Esophagus muscularis mucosa (tissue), 4 donors: Measurements from ENCODE around the gene TMEM259. TPM values are rescaled to one million over a fixed set of nuclear protein-coding genes. Genes with fewer than 3 reads are reported as not detected.
A peak's percentile ranks its signal among the peaks of the same experiment; 100 is the strongest.
"Not testable (repeated sequence)": the region's sequence is repeated elsewhere in the genome, so short reads cannot be mapped to it uniquely, and the experiment has no call there.

ENCODE experiments used
- DNase-seq: peaks from one replicate; pipeline ENCODE4 v3.0.0-alpha.2; 2017; ENCODE audit errors: extremely low spot score
- H3K27ac ChIP-seq, 4 donors: fragments of 200-600 bp; sonication (generic); replicated peaks in 1 of 4; 1 replicate in 3 of 4; 2 replicates in 1 of 4; pipeline ENCODE4 v1.5.1; 2016 to 2019; ENCODE audit warnings: mild to moderate bottlenecking in 1 of 4
- H3K27me3 ChIP-seq, 4 donors: fragments of 200-600 bp; sonication (generic); one replicate each; pipeline versions ENCODE4 v1.5.1 to v1.6.0; 2016 to 2019
- H3K36me3 ChIP-seq, 4 donors: fragments of 200-600 bp; sonication (generic); one replicate each; pipeline ENCODE4 v1.5.1; 2016 to 2019
- H3K4me1 ChIP-seq, 4 donors: fragments of 200-600 bp; sonication (generic); one replicate each; pipeline ENCODE4 v1.5.1; 2016 to 2019
- H3K4me3 ChIP-seq, 4 donors: fragments of 200-600 bp; sonication (generic); 1 replicate in 2 of 4; 2 replicates in 2 of 4; pipeline ENCODE4 v1.5.1; 2016 to 2019; ENCODE audit warnings: mild to moderate bottlenecking in 4 of 4, moderate library complexity in 1 of 4
- H3K9me3 ChIP-seq, 4 donors: fragments of 200-600 bp; sonication (generic); 1 replicate in 3 of 4; 2 replicates in 1 of 4; pipeline ENCODE4 v1.5.1; 2016 to 2019
- CTCF ChIP-seq, 3 experiments: fragments of 200-600 bp in 2 of 3; fragments of 450-650 bp in 1 of 3; sonication (generic) in 2 of 3; IDR thresholded peaks; one replicate each; pipeline ENCODE4 v1.5.1; 2017 to 2019; ENCODE audit warnings: antibody characterized with exemption in 3 of 3, mild to moderate bottlenecking in 2 of 3, moderate library complexity in 1 of 3
- EP300 ChIP-seq: sonication (generic); formaldehyde crosslinking; IDR thresholded peaks from one replicate; pipeline ENCODE4 v1.6.1; 2017; ENCODE audit warnings: antibody characterized with exemption
- POLR2A ChIP-seq: fragments of 450-650 bp; IDR thresholded peaks from one replicate; pipeline ENCODE4 v1.6.1; 2017; ENCODE audit warnings: antibody characterized with exemption, moderate library complexity, mild to moderate bottlenecking, low read depth
- POLR2AphosphoS5 ChIP-seq, 2 donors: sonication (generic); formaldehyde crosslinking; IDR thresholded peaks; one replicate each; pipeline ENCODE4 v1.6.1; 2017; ENCODE audit warnings: antibody characterized with exemption in 2 of 2
- whole genome bisulfite sequencing: methylation state at CpG from one replicate; pipeline ENCODE4 v1.1.5; 2018; 5-methylcytosine and 5-hydroxymethylcytosine counted together
- intact Hi-C: fragments of 100-400 bp; cut with DNase I; formaldehyde crosslinking; loops from one replicate; pipeline ENCODE4 v1.15.1; 2023
- total RNA-seq, 4 donors: library from RNA; depleted of rRNA; stranded (reverse); fragments of >200 nt; gene quantifications; one replicate each; pipeline versions ENCODE4 v1.1.0 to v1.2.1, GENCODE V29; 2016

The TMEM259 gene
- total RNA-seq, 4 donors from 2014 or later = 129 to 187 (median 160) TPM

- Histone ChIP-seq H3K27ac (peak within 1 kb of the TSS; percentile 96 to 100 (median 98)), H3K36me3 (peaks cover 0 to 10% (median 4%) of the 10 kb centered on the region in 4 donors), H3K27me3 (peaks cover 0 to 8% (median 0%) of the 10 kb centered on the region in 4 donors), H3K4me3 (peak within 1 kb of the TSS; percentile 68 to 96 (median 86)), H3K4me1 (peaks cover 38 to 78% (median 76%) of the 10 kb centered on the region in 4 donors), H3K9me3 (no peaks in the 10 kb centered on the region)
- WGBS = 24% methylated on average over 11 of the region's 63 CpGs
- no peak for DNase-seq
- TF ChIP-seq POLR2A (peak; percentile 69), POLR2AphosphoS5 (IDR thresholded peaks at IDR 0.05) (peak; percentile 86 to 98), CTCF (IDR thresholded peaks at IDR 0.05) (no peak), EP300 (no peak)
- intact Hi-C loops = no loop called here
Measured at GRCh38 chr19:1025960-1026782, 5.2 kb upstream of the TMEM259 start, which contains the start of gene CNN2. Gene CNN2 (plus strand): TSS chr19:1026608. CDS start chr19:1026662, 54 bp downstream.

DNA sequence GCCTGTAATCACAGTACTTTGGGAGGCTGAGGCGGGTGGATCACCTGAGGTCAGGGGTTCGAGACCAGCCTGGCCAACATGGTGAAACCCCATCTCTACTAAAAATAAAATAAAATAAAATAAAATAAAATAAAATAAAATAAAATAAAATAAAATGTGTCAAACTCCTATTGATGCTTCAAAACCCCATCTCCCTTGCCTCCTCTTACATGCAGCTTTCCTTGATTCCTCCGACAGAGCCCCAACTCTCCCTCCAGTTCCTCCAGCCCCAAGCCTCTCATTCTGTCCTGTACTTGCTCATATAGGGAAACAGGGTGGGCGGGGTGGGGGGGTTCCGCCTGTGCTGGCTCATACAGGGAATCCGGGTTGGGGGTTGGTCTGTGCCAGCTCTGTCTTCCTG is 4.2 kb upstream of the TMEM259 start:
- H3K9me3 ChIP-seq, H3K36me3 ChIP-seq, DNase-seq, intact Hi-C loops, H3K4me3 ChIP-seq, H3K27me3 ChIP-seq: not testable (repeated sequence)
- Histone ChIP-seq H3K4me1 (peaks cover 35 to 73% (median 69%) of the 10 kb centered on the region in 4 donors), H3K27ac (peak overlapping the region; percentile 96 to 100 (median 98))
- WGBS = 86% methylated on average over 6 of the region's 6 CpGs

GRCh38 chr19:1023883-1024188 is 2.9 kb upstream of the TMEM259 start:
- peaks cover 40 to 75% (median 69%) of the 10 kb centered on the region in 4 donors for H3K4me1 ChIP-seq
- H3K27ac ChIP-seq = peak overlapping the region; percentile 53 to 97 (median 96)
- not testable (repeated sequence) for H3K36me3 ChIP-seq, H3K4me3 ChIP-seq, DNase-seq, H3K9me3 ChIP-seq, H3K27me3 ChIP-seq
- intact Hi-C loops = loop anchor here (5.0 kb wide), 1 partner anchor 78 kb away; the partner anchor contains the start of gene GPX4
- 80% methylated on average over 5 of the region's 5 CpGs for WGBS

DNA sequence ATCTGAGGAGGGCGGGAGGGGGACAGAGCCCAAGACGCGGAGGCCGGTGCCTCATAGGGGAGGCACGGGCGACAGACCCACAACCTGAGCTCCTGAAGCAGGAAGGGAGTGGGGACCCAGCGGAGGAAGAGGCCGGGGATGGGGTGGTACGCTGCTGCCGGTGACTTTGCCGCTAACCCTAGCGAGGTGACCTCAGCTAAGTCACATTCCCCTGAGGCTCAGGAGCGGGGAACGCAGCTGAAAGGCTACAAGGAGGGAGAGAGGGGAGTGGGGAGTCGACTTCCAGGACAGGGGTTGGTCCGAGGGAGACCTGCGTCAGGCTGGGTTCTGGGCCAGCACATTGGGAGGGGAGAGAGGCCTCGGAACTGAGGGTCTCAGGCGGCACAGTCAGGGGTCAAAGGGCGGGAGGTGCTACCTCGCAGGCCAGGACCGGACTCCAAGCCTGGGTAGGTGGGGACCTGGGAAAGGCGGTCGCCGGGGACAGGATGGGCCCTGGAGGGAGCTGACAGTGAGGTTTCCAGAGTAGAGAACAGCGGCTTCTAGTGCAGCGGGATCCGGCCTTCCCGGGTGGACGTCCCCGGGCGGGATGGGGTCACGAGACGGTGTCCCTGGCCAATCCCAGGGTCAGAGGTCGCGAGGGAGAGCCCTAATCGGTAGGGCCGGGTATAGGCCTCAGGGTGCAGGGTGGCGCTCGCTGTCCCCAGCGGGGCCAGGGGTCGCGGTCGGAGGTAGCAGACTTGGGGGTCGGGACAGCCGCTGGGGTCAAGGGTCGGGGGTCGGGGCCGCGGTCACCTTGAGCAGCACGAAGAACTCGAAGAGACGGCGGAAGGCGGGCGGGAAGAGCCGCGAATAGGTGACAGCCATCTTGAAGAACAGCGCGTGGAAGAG is 699 bp downstream of the TMEM259 start:
- Histone ChIP-seq H3K27ac (peak overlapping the region; percentile 95 to 97 (median 97)), H3K4me1 (peaks cover 64 to 77% (median 72%) of the 10 kb centered on the region in 4 donors), H3K36me3 (peaks cover 0 to 2% (median 0%) of the 10 kb centered on the region in 4 donors), H3K27me3 (no peaks in the 10 kb centered on the region), H3K9me3 (no peaks in the 10 kb centered on the region), H3K4me3 (peak overlapping the region; percentile 84 to 96 (median 89))
- TF ChIP-seq POLR2A = no peak
- no peak for TF ChIP-seq EP300
- no peak for TF ChIP-seq CTCF (IDR thresholded peaks at IDR 0.05)
- TF ChIP-seq POLR2AphosphoS5 (IDR thresholded peaks at IDR 0.05) = no peak
- WGBS = 1% methylated on average over 37 of the region's 60 CpGs
- DNase-seq = no peak
- intact Hi-C loops = loop anchor here (5.0 kb wide), 1 partner anchor 82 kb away; the partner anchor contains the start of gene GPX4

DNA sequence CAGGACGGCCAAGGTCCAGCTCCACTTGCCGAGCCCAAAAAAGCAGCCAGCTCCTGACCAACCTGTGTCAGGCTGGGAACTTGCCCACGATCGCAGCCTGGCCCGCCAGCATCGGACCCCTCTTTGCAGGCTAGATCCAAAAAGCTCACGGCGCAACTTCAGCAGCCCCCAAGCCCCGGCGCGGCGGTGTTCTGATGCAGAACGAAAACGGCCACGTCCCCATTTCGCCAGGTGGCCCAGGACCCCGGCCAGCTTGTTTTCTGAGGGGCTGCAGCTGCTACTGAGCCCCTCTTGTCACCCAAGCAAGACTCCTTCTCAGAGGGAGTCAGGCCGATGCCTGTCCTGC is 1.3 kb downstream of the TMEM259 start:
- intact Hi-C loops = no loop called here
- no CpG with 5 or more reads among the region's 18 CpGs for WGBS
- Histone ChIP-seq H3K9me3 (no peaks in the 10 kb centered on the region), H3K27ac (peak overlapping the region in 3 of 4 donors; percentile 97), H3K4me1 (peaks cover 70 to 82% (median 79%) of the 10 kb centered on the region in 4 donors), H3K27me3 (no peaks in the 10 kb centered on the region), H3K36me3 (peaks cover 0 to 6% (median 5%) of the 10 kb centered on the region in 4 donors), H3K4me3 (peak overlapping the region; percentile 84 to 96 (median 89))
- TF ChIP-seq POLR2AphosphoS5 (IDR thresholded peaks at IDR 0.05) (no peak), CTCF (IDR thresholded peaks at IDR 0.05) (no peak), POLR2A (no peak), EP300 (no peak)
- DNase-seq = no peak
